NCI-H774 (cell line): ENCODE results near the gene SMCO2.
A peak's percentile ranks its signal among the peaks of the same experiment; 100 is the strongest.

Experiments
- DNase-seq: peaks from one replicate; lab custom pipeline; 2025; lab: John Stamatoyannopoulos, UW

SMCO2 gene

DNA sequence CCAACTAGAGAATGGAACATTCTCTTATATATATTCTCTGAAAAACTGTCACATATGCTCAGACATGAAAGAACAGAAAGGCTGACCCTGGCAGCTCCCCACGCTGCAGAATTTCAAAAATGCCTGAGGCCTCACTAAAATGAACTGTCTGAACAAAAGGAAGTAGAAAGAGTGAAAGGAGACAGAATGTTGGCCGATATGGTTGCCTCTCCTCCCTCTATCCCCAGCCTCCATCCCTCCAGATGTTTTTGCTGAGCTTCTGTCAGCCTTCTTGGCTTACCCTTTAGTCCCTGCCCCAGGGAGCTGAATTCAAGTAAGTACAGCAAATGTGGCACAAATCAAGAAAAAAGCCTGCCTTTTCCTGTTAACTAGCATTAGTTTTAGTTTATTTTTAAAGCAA lies 6.9 kb downstream of the SMCO2 start:
- DNase-seq, result no peak

DNA sequence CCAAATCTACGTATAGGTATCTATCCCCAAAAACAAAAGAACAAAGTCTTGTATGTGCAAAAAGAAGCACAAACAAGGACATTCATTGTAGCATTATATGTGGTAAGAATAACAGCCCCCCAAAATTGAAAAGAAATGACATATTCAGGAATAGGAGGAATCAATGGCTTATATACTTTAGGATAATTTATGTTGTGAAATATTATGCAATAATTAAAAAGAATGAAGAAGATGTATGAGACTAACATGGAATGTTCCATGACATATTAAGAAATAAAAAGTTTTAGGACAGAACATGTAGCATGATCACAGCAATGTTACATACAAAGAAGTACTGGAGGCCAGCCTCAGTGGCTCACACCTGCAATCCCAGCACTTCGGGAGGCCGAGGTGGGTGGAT lies 9.1 kb downstream of the SMCO2 start:
- DNase-seq, result no peak

DNA sequence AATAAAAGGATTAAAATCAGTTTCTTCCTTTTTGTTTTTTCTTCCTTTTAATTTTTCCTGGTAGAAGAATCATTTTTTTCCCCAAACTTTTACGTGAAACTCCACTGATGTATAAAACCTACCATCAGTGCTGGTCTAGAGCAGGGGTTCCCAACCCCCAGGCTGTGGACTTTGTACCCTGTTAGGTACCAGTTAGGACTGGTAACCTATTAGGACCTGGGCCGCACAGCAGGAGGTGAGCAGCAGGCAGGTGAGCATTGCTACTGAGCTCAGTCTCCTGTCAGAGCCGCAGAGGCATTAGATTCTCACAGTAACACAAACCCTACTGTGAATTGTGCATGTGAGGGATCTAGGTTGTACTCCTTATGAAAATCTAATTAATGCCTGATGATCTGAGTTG lies 10.1 kb downstream of the SMCO2 start:
- no peak for DNase-seq

DNA sequence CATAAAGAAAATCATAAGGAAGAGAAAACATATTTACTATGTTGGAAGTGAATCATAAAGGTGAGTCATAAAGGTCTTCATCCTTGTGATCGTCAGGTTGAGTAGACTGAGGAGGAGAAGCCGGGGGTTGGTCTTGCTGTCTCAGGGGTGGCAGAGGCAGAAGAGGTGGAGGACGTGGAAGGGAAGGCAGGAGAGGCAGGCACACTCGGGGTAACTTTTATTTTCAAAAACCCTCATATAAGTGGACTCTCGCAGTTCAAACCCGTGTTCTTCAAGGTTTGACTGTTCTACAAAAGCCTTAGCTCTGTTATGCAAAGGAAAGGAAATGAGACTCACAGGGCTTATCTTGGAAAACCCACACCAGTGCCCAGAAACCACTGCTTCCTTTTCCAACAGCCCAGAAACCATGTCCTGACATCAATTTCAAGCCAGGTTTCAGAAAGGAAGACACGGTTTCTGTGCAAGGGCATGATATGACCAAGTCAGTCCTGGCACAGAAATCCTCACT lies 14.0 kb downstream of the SMCO2 start:
- DNase-seq, result no peak

DNA sequence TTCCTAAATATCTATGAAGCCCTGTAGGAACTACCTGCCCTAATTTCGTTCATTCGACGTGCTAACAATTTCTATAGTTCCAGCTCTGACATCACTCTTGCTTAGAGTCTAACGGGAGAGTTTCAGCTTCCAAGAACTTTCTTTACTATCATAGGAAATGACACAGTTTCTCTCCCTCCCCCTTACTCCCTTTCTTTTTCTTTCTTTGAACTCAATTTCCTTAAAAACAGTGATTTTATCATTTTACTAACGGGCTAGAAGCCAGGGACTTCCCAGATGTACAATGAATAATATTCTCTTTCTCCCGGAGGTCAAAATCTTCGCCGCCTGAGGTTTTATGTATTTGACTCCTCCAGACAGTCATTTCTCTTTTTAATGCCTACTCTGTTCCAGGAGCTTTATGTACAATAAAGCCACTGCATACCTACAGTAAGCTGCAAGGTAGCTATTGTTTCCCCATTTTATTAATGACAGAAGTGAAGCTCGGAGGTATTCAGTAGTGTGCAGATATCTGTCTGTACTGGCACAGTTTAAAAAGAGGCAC lies 15.7 kb downstream of the SMCO2 start:
- DNase-seq, result no peak

DNA sequence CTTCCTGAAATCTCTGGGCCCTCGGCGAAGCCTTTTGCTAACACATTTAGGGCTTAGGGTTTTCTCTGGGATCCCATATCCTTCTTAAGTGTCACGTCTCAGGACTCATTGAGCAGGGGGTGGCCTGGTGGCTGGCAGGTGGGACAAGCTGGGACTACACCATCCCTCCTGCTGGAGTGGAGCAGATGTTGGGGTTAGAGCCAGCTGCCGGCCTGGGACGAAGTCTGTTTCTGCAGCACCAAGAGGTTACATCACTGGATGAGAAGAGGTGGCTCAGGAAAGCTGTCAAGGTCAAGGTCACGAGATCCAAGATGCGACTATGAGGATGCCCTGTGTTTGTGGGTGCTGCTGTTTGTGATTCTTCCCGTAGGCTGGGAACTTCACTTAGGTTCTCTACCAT lies 16.3 kb downstream of the SMCO2 start:
- DNase-seq, result no peak

DNA sequence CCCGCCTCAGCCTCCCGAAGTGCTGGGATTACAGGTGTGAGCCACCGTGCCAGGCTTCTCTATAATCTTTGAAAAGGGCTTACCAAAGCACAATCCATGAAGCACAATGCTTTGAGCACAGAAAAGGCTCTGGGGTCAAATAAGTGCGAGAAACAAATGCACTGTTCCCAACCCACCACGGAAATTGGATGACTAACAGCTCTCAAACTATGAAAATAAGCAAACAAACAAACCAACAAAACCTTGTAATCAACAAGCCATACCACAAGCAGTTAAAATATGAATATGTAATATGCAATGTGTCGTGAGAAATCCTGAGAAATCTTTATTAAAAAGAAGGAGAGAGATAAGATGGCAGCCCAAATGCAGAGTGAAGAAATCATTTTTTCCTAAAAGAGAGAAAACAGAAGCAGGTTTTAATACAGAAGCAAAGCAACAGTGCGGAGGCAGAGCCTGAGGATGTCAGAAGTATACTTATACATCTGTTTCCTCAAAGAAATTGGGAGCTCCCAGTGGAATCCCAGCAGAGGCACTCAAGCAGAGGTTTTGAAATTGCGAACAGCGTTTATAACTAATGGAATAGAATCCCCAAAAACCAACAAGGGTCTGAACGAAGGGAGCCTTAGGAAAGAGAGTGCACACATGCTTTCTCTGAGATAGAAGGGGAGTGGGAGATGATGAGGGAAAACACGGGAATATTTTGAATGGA lies 17.1 kb downstream of the SMCO2 start:
- DNase-seq, result no peak

DNA sequence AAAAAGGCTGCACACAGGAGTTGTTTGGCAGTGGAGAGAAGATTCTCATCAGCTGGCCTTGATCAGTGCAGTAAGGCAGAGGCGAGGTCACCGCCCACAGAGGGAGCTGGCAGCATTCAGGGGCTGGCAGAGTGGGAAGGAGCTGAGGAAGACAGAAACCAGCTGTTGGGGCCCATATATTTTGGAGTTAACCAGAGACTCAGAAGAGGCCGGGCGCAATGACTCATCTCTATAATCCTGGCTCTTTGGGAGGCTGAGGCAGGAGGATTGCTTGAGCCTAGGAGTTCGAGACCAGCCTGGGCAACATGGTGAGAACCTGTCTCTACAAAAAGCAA lies 17.7 kb downstream of the SMCO2 start:
- no peak for DNase-seq

DNA sequence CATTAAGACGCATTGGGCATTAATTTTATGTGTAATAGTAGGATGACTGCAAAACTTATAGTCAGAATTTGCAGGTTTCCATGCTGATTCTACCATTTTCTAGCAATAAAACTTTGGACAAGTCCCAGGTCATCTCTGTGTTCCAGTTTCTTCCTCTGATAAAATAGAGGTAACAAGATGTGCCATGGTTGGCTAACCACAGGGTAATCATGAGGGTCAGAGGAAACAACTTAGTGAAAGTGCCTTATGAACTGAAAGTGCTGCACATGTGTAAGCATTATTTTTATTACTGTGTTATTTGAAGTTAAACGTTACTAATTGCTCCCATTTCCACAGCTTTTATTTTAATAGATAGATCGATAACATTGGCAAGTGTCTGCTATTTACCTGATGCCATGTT lies 21.1 kb downstream of the SMCO2 start:
- DNase-seq, result no peak

DNA sequence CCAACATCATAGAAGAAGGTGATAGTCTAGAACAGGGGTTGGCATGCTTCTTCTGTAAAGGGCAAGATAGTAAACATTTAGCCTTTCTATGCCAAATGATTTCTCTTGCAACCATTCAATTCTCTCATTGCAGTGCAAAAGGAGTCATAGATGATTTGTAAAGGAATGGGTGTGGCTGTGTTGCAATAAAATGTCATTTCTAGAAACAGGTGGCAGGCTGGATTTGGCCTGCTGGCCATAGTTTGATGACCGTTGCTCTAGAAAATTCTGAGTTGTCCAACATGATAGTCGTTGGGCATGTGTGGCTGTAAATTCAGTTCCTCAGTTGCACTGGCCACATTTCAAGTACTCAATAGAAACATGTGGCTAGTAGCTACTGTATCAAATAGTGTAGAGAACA lies 21.7 kb downstream of the SMCO2 start:
- no peak for DNase-seq

DNA sequence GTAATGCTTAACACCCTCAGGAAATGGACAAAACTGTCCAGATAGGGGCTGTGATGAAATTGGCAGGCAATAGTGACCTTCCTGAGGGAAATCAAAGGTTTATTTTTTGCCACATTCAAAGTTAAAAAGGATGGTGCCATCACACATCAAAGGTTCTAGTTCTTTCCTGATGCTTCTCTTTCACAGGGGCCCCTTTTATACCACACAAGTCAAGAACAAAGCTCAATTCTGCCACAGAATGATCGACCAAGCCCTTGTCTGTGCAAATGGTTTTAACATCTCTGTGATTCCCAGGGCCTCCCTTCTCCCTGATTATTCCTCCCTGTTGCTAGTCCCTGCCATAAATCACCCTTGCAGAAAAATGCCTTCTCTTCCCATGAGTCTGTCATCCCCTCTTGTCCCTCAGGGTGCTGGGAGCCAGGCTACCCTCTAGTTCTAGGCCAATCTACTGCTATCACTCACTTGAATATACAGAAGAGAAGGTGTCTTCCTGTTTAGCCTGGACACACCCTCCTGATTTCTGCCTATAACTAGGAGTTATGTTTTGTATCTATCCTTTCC lies 22.7 kb downstream of the SMCO2 start:
- no peak for DNase-seq

DNA sequence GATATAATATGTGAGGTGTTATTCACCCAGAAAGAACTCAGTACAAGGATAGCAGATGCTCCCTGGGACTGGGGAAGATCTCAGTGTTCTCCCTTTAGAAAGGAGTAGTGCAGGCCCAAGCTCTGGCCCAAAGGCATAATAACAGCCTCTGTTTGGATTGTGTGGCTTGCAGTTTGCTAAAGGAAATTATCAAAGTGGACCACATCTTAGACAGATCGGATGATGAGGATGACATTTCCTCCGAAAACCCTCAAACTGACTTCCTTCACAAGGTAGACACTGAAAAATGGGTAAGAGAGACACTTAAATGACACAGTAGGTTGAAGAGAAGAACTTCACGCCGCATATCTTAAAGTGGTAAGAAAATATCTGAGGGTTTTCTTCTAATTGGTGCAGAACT lies 26.1 kb downstream of the SMCO2 start:
- DNase-seq, result no peak

DNA sequence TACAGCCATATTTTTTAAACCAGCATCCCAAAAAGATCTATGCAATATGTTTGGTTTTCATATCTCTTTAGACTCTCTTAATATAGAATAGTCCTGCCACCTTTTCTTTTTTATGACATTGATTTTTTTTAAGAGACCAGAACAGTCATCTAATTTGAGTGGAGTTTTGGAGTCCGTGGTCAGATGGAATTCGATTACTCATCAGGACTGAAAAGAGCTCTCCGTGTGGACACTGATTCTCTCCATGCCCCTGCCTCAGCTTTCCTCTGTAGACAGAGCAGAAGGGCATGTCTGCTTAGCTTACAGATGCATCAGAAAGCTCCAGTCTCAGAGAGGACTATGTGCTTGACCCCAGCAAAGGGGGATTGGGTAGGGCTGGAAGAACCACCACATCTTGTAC lies 27.8 kb downstream of the SMCO2 start:
- no peak for DNase-seq

DNA sequence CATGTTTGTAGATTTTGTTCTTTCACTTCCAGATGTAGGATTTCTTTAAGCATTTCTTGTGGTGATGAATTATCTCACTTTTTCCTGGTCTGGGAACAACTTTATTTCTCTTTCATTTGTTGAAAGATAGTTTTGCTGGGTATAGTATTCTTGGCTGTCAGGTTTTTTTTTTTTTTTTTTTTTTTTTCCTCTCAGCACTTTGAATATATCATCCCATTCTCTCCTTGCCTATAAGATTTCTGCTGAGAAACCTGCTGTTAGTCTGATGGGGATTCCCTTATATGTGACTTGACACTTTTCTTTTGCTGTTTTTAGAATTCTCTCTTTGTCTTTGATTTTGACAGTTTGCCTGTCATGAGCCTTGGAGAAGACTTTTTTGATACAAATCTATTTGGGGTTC lies 30.5 kb downstream of the SMCO2 start:
- no peak for DNase-seq

DNA sequence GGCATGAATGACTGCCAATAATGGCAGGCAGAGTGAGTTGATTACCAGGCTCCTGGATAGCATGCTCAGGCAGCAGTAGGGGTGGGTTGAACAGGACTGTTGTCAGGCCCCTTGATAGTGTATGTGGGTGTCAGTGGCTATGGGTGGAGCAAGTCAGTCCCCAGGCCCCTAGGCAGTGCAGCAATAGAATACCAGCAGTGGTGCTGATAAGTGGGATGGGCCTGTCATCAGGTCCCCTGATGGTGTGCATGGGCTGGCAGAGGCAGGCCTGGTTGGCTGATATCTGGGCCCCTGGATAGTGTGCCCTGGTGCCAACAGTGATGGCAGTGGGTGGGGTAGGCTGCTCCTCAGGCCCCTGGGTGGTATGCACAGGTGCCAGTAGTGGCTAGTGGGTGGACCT lies 32.4 kb downstream of the SMCO2 start:
- DNase-seq, result no peak

DNA sequence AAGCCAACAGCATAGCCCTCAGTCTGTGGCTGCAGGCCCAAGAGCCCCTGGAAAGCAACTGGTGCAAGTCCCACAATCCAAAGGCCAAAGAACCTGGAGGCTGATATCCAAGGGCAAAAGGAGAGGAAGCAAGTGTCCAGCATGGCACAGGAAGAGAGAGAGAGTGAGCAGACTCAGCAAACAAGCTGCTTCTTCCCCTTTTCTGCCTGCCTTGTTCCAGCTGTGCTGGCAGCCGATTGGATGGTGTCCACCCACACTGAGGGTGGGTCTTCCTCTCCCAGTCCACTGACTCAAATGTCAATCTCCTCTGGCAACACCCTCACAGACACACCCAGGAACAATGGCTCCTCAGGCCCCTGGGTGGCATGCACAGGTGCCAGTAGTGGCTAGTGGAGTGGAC lies 33.5 kb downstream of the SMCO2 start:
- DNase-seq, result no peak

DNA sequence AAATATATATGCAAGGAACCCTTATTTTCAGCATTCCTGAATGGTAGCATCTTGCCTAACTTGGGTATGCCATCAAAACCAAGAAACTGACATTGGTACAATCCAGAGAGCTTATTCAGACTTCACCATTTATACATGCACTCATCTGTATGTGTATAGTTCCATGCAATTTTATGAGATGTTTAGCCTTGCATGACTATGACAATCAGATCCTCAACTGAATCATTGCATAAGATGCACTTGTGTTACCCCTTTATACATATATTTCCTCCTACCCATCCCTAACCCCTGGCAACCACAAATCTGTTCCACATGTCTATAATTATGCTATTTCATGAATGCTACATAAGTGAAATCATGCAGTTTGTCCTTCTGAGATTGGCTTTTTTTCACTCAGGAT lies 40.4 kb downstream of the SMCO2 start:
- DNase-seq, result no peak

DNA sequence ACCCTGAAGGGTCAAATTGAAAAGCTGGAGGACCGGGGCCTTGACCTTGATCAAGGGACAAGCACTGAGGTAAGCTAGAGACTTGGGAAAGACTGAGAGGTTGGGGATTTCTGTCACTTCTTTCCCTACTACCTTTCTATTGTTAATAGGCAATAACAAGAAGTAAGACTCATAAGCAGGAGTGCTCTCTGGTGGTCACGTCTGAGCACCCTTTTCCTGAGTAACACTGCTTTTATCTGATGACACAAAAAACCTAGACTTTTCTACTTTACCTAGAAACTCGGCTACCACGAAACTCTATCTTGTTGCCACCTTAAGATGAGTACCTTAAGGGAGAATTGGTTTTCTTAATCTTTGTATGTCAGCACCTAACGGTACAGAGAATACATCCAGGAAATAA lies 41.9 kb downstream of the SMCO2 start:
- DNase-seq, result no peak

DNA sequence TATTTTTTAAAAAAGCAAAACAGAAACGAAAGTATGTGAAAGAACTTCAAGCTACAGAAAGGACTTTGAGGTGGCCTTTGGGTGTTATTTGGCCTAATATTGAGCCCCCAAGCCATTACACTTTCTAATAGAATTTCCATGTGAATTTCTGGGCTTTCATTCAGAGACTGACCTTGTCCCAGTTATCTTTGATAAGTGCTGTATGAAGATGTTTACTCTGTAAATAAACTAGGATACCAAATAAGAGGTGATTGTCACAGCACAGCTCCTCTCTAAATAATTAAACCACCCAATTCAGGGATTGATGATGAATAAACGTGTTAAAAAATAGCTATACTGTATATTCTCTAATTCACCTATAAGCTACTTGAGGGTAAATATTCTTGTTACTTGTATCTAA lies 44.7 kb downstream of the SMCO2 start:
- DNase-seq, result no peak

DNA sequence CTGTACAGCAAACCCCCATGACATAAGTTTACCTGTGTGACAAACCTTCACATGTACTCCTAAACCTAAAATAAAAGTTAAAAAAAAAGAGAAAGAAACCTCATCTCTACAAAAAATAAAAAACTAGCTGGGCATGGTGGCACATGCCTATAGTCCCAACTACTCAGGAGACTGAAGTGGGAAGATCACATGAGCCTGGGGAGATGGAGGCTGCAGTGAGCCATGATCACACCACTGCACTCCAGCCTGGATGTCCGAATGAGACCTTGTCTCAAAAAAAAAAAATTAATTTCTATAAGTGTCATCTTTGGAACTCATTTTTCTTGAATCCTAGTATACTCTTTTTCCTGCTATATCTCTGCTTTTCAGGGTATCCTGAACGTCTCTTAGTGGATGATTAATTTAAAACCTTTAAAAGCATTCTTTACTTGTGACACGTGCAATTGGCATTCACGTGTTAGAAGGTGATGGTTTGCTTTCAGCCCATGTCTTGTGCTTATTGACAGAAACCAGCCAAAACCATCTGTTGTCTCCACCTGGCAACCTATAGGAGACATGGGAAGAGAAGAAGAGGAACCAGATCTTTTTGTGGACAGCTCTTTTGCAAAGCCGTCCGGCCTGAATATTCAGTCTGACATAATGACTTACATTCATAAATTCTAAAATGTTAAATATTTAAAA lies 46.9 kb downstream of the SMCO2 start:
- no peak for DNase-seq

DNA sequence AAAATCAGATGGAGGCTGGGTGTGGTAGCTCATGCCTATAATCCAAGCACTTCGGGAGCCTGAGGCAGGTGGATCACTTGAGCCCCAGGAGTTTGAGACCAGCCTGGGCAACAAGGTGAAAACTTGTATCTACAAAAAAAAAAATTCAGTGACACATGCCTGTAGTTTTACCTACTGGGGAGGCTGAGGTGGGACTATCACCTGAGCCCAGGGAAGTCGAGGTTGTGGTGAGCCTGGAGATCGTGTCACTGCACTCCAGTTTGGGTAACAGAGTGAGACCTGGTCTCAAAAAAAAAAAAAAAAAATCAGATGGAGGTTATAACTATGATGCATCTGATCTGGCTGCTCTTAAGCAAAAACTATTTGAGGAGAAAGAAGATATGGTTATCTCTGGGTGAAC lies 50.9 kb downstream of the SMCO2 start:
- DNase-seq, result no peak

DNA sequence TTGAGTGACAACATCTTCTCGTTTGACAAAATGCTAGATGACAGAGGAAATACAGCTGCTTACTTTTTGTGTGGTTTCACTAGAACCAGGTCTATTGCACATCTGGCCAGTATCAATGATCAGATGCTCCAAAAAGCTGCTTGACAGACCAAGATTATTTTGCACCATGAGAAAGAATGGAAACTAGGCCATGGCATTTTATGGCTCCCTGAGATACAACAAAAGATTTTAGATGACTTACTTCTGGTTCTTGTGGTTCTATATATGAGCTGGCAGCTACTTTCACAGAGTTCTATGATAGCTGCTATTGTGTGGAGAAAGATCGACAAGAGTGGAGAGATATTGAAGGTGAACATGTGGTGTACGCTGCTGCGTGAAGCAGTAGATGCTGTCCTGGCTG lies 51.6 kb downstream of the SMCO2 start:
- DNase-seq, result no peak

DNA sequence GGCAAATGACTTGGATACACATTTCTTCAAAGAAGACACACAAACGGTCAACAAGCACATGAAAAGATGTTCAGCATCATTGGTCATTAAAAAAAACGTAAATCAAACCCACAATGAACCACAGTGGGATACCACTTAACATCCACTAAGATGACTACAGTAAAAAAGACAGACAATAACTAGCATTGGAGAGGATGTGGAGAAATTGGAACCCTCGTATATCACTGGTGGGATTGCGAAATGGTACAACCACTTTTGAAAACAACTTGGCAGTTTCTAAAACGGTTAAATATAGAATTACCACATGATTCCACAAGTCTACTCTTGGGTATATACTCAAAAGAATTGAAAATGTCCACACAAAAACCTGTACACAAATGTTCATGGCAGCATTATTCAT lies 52.2 kb downstream of the SMCO2 start:
- peak; percentile 36 for DNase-seq
